Dermis blood vessel endothelial cell (primary cell): ENCODE results near the gene SUSD6. TPM values are rescaled to one million over a fixed set of nuclear protein-coding genes. Genes with fewer than 3 reads are reported as not detected.
"Not testable (repeated sequence)": the region's sequence is repeated elsewhere in the genome, so short reads cannot be mapped to it uniquely, and the experiment has no call there.

Experiments
- DNase-seq: peaks from one replicate; pipeline ENCODE4 v3.0.0; 2010
- total RNA-seq: library from RNA; depleted of rRNA; stranded (reverse); fragments of >200 nt; gene quantifications from 2 replicates; pipeline ENCODE4 v1.2.3, GENCODE V29; 2014

Gene SUSD6
- total RNA-seq, 1 donor from 2014 or later = 15.5 TPM

DNA sequence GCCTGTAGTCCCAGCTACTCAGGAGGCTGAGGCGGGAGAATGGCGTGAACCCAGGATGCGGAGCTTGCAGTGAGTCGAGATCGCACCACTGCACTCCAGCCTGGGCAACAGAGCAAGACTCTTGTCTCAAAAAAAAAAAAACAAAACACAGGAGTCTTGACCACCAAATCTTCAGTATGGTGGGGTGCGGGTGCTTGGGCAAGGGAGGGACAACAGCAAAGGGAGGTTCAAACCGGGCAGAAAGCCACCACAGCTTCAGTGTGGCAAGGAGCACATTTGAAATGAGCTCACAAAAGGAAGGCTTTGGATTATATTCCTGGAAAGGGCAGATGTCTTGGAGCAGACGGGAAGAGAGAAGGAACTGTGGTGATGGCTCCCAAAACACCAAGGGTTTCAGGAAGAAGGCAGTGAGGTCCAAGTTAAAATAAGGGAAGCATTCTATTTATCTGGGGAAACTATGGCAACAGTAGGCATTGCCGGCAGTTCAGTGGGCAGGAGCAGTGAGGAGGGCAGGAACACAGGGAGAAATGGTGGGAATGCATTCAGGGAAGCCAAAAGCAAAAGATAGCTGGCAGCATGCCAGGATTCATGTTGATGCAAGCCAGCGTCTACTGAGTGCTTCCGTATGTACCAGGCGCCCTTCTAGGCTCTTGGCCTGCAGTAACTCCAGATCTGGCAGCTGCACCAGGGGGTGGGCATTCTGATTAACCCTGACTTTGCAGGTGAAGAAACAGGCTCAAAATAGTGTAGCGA, 104.5 kb downstream of the SUSD6 start:
- peak; percentile 83 for DNase-seq

DNA sequence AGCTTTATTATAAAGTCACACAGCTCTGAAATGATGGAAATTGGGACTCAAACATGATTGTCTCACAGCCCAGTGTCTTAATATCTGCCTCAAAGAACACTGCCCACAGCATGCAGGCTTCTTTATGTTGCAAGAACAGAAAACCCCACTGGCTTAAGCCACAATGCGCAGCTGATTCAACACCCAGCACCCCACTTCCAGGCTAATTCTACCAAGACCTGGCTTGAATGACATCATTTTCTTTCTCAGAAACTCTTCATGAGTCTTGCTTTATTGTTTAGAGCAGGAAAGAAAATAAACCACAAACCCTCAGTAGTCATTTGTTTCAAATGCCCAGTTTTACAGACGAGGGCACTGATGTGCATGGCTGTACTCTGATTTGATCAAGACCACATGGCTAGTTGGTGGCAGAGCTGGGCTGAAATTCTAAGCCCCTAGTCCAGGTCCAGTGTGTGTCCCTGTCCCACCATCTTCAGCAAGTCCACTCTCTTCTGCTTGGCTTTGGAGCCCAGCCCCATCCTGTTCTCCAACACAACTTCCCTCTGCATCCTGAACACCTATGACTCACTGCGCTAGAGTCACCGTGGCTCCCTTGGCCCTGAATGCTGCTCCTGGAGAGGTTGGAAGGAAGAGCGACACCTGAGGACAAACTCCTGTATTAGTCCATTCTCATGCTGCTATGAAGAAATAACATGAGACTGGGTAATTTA, 105.2 kb downstream of the SUSD6 start:
- peak; percentile 97 for DNase-seq

DNA sequence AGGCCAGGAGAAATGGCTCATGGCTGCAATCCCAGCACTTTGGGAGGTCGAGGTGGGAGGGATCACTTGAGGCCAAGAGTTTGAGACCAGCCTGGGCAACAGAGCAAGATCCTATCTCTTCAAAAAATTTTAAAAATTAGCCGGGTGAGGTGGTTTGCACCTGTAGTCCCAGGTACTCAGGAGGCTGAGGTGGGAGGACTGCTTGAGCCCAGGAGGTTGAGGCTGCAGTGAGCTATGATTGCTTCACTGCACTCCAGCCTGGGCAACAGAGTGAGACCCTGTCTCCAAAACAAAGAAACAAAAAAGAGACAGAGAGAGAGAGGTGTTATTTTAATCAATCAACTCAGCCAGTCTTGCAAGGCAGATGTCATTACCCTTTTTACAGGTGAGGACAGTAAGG, 107.2 kb downstream of the SUSD6 start:
- DNase-seq = not testable (repeated sequence)

DNA sequence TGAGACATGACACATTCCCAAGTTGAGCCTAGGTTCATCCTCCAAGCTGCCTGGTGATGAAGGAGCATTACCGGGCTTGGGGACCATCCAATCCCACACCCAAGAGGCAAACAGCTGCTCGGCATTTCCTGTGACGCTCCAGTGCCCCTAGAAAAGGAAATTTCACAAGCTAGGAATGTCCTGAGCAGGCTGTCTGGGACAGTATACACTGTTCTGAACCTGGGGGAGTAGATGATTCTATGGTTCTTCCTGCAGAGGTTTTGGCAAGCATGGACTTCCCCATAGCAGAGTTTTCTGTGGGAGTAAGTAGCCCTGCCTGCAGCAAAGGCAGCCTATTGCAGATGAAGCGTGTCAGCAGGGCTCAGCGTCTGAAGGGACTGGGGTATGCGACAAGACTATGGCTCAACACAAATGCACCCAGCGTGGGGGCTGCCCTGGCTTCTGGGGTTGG, 108.1 kb downstream of the SUSD6 start:
- peak; percentile 95 for DNase-seq

DNA sequence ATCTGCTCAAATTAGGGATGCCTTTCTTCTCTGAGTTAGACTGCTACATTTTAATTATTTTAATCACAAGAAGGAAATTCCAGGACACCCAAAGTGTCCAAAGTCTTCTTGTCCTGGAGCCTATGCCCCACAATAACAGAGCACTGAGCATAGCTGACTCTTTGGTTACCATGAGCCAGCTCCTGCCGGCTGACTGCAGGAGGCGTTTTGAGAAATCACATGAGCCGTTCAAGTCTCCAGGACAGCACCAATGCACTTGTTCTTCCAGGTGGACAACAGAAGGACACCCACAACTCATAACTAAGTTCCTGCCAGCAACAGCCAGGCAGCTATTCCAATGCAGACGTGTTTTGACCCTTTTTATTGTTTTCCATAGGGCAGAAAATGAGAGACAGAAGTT, 109.5 kb downstream of the SUSD6 start:
- no peak for DNase-seq

DNA sequence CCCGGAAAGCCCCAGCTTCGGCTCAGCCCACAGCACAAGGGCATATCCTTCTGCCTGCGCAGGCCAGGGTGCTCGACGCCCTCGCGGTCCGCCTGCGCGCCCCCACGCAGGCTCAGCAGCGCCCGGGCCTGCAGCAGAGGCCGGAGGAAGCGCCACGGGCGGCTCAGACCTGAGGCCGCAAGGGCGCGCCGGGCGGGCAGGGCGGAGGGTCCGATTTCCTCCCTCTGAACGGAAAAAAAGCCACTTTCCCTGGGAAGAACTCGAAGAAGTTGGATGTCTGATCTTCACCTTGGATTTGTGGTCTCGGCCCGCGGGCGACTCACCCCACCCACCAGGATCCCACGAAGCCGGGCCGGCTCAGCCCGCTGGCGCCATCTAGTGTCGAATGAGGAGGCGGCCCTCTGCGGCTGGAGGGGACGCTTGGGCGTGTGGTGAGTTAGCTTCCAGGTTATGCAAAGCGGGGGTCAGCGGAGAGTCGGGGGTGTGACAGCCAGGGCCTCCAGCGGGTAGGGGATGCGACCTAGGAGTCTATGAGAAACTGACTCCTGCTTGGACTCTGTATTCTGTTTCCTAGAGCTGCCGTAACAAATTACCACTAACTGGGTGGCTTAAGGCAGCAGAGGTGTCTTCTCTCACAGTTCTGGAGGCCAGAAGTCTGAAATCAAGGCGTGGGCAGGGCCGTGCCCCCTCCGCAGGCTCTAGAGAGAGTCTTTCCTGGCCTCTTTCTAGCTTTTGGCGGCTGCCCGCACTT, 115.5 kb downstream of the SUSD6 start:
- DNase-seq = peak; percentile 89

DNA sequence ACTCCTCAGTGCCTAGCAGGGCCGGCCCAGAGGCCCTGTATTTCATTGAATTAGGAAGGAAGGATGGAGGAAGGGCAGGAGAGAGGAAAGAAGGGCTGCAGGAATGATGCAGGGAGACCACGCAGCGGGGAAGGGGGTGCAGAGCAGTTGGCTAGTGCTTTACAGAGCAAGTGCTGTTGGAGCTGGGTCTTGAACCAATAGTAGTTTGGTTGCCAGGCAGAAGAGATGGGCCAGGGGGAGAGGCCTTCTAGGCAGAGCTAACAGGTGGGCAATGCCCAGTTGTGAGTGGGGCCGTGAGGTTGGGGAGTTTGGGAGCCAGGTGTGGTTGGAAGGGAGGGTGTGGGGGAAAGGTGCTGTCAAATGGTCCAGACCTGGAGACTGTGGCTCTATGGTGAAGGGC, 116.5 kb downstream of the SUSD6 start:
- peak; percentile 27 for DNase-seq

DNA sequence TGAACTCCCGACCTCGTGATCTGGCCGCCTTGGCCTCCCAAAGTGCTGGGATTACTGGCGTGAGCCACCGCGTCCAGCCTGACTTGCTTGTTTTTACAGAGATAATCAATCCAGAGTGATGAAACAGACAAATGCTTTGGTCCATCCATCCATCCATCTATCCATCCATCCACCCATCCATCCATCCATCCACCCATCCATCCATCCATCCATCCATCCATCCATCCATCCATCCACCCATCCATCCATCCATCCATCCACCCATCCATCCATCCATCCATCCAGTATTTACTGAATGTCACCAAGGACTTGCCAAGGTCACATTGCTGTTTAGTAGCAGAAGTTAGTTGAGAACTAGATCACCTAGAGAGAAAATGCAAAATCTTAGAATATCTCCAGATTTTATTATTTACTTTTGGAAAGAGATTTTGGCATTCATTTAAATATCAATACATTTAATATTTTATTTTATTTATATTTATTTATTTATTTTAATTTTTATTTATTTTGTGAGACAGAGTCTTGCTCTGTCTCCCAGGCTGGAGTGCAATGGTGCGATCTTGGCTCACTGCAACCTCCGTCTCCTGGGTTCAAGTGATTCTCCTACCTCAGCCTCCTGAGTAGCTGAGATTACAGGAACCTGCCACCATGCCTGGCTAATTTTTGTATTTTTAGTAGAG, 120.7 kb downstream of the SUSD6 start:
- DNase-seq = not testable (repeated sequence)

DNA sequence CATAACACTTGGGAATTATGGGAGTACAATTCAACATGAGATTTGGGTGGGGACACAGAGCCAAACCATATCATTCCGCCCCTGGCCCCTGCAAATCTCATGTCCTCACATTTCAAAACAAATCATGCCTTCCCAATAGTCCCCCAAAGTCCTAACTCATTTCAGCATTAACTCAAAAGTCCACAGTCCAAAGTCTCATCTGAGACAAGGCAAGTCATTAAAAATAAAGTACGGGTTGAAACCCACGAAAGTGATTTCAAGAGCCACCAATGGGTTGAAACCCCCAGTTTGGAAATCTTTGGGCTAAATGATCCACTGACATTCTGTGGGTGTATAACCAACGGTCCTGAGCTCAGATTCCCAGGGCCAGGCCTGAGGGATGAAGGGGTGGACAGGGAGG, 125.0 kb downstream of the SUSD6 start:
- not testable (repeated sequence) for DNase-seq

DNA sequence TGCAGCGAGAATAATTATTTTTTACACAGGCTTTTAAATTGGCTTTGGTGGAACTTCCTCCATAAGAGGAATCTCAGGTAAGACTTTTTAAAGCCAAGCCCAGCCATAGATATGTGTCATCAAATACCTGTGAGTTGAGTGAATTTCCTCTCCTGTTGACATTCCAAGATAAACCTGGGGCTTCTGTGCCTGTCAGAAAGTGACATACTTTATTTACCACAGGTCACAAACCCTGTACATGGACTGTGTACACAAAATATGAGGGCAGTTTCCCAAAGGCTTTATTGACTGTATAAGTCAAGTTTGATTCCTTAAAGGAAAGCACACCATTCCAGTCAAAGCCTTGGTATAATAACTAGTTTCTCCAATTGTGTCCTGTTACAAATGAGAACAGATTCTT, 129.7 kb downstream of the SUSD6 start:
- DNase-seq = no peak

DNA sequence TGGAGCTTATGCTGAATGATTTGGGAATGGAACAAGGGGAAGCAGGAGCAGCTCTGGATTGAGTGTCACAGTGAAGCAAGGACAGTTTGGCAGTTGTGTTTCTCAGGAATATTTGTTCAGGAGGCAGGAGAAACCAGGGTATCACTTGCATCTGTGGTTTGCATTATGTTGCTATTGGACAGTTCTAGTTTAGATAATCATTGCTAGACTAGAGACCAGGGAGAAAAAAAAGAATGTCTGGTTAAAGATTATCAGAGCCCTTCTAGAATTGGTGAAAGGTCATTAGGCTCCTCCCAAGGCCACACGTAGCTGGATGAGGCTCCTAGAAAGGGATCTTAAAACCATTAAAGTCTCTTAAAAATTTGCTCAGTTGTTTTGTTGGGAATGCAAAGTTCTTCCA, 138.6 kb downstream of the SUSD6 start:
- DNase-seq = no peak

DNA sequence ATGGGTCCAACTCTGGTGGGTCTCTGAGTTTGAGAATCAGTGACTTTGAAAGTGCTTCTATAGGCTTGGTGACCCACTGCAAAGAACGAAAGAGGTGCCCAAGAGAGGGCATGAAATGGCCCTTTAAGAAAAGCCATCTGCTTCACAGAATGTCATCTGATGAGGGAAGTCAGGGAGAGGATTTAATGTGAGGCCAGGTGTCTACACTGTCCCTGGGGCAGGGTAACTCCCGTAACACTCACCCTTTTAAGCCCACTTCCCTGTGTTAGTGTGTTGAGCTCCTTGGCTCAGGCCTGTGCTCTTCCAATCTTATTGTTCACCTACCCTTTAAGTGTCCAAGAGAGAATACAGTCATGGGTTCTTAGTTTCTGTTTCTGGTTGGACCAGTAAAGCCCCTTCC, 139.1 kb downstream of the SUSD6 start:
- DNase-seq = no peak

DNA sequence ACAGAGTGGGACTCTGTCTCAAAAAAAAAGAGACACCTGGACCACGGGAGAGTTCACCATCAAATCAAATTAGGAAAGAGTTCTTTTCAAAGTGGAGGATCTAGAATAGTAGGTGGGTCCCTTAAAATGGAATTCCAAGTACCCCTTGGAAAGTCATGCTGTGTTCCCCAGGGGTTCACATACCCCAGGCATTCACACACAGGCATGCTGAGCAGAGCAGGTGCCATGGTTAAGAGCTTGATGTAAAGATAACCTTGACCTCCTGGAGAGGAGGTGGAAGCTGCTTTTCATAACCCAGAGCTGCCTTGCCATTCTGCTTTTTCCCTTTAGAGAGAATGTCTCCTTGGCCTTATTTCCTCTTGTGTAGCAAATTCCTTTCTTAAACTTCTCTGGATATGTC, 141.4 kb downstream of the SUSD6 start:
- DNase-seq = no peak

DNA sequence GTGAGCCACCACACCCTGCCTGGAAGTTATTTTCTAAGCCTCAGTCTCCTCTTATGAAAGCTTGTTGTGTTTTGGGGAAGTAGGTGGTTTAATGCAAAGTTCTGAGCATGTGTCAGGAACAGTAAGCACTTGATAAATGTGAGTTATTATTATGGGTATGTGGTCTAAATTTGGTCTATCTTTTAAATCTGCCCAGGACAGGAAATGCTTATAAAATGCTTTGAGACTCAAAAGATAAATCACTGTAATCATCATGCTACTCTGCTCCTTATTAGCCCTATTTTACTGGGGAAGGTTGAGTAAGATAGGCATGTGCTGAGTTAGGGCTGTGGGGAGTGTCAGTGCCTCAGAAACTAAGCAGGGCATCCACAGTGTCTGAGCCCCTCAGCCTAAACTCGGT, 142.5 kb downstream of the SUSD6 start:
- no peak for DNase-seq

DNA sequence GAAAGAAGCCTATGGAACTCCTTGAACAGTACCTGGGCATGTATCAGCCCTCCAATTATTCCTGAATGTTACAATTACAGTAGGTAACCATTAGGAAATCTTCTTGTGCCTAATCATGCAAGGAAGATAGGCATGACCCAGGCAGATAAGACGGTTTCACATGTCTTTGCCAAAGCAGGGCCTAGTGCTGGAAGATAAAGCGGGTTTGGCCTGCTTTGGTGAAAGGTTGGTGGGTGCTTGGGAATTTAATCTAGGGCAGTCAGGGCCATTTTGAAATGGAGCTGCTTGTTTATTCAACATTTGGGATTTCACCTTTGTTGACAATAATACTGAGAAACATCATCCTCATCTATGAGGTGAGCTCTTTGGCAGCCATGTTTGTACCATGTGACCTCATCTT, 143.1 kb downstream of the SUSD6 start:
- no peak for DNase-seq

DNA sequence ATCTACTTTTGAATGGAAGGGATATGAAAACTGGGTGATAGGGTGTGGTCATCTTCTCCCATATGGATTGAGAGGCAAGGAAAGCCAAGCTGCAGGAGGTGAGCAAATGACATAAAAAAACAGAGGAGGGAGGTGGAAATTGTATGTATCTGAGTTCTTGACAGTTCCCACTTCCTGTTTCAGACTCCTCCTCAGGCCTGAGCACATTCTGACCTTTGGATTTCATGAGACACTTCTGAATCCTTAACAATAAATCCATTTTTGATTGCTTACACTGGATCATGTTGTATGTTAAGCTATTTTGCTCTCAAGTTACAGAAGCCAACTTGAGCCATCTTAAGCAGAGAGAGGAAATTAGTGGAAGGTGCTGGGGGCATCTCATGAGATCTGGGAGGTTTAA, 143.9 kb downstream of the SUSD6 start:
- DNase-seq = no peak

DNA sequence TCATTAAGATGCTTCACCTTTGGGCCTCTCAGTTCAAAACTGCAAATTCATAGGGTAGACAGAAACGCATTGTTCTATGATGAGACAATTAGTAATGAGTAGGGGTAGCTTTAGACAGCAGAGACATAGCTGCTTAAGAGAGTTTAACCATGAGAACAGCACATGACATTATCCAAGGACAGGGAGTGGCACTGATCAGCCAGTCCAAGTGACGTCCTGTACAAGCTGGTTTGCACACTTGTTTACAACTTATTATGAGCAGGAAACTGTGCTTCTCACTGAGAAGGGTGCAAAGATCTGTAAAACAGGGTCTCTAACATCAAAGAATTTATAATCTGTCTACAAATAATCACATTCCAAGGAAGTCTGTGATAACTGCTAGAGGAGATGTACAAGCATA, 144.4 kb downstream of the SUSD6 start:
- no peak for DNase-seq

DNA sequence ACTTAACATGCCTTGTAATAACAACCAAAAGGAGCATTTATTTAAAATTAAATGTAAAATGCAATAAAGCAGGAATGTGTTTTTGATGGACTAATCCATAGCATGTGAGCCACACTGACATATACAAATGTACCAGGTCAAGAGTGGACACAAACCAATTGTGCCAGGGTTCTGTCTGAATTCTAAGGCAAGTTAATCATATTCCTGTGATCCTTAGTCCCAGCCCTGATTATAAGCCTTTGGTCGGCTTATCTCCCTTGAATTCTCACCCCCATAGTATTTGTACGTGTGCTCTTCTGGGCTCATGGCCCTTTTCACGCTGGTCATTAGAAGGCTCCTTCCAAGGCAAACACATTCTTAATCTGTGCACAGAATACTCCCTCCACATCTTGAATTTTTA, 144.9 kb downstream of the SUSD6 start:
- DNase-seq = no peak

DNA sequence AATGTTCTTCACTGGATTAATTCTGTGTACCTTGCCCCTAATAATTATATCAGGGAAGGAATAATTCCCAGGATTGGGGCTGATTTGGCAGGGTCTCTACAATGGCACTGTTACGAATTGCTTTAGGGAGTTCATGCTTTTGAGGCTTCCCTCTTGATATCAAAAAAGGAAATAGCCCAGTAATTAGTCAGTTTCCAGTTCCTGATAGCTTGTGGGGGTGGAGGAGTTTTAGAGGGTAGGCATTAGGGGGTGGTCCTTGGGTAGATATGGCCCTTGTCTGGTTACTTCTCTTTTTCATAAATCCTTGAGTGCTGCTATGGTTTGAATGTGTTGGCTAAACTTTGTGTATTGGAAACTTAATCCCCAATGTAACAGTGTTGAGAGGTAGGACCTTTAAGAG, 149.4 kb downstream of the SUSD6 start:
- DNase-seq = peak; percentile 75

DNA sequence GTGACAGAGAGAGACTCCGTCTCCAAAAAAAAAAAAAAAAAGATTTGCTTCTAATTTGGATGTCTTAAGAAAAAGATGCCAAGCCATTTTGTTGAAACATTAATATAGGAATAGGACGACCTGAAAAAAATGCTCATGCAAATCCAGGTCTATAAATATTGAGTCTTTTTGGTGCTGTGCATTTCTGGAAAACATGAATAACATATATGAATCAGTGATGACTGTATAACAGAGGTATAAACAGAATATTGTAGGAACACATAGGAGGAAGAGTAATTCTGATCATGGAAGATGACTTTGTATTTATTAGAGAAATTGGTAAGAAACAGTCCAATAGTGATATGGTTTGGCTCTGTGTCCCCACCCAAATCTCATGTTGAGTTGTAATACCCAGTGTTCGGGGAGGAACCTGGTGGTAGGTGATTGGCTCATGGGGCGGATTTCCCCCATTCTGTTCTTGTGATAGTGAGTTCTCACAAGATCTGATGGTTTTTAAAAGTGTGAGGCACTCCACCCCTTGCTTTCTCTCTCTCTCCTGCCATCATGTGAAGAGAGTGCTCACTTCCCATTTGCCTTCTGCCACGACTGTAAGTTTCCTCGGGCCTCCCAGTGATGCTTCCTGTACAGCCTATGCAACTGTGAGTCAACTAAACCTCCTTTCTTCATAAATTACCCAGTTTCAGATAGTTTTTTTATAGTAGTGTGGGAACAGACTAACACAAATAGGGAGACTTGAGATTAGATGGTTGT, 152.5 kb downstream of the SUSD6 start:
- DNase-seq = peak; percentile 66
